ENCODE measurements around the gene MYO9B. TPM values are rescaled to one million over a fixed set of nuclear protein-coding genes. Genes with fewer than 3 reads are reported as not detected.

The MYO9B gene
- total RNA-seq, 3 donors from 2014 or later (not counting 1 experiment from before 2014, with no cell fraction given): 321 to 378 (median 365) TPM

- DNase-seq (no peak), ATAC-seq (no peak)
- H3K4me3 Mint-ChIP-seq: no peak overlapping the region
- peaks cover 13% of the 10 kb centered on the region for H3K4me1 ChIP-seq (ENCODE audit: control insufficient read depth, insufficient read depth, low read length)
- H3K27me3 ChIP-seq (ENCODE audit: control insufficient read depth, insufficient read depth, low read length): no peaks in the 10 kb centered on the region
- no peaks in the 10 kb centered on the region for H3K27me3 Mint-ChIP-seq (ENCODE audit: low read depth in 2 of 2)
- no peak overlapping the region for H3K27ac Mint-ChIP-seq
- H3K4me1 Mint-ChIP-seq: peaks cover 0 to 19% of the 10 kb centered on the region in 2 donors
- no peaks in the 10 kb centered on the region for H3K36me3 ChIP-seq (ENCODE audit: control insufficient read depth, insufficient read depth, low read length)
- no peak for TF ChIP-seq CTCF (IDR thresholded peaks at IDR 0.05)
- no peaks in the 10 kb centered on the region for H3K9me3 Mint-ChIP-seq
- no peak overlapping the region for H3K4me3 ChIP-seq (ENCODE audit: low read length)
- intact Hi-C loops (cut with micrococcal nuclease): no loop called here
- H3K36me3 Mint-ChIP-seq: no peaks in the 10 kb centered on the region
- 89% methylated on average over 24 of the region's 24 CpGs for WGBS (ENCODE audit: insufficient coverage)
- H3K9me3 ChIP-seq (ENCODE audit: control insufficient read depth, insufficient read depth, low read length): no peaks in the 10 kb centered on the region
- H3K27ac ChIP-seq (ENCODE audit: low read length): no peak overlapping the region
Measured at GRCh38 chr19:17240062-17240752, 164.6 kb downstream of the MYO9B start.

DNA sequence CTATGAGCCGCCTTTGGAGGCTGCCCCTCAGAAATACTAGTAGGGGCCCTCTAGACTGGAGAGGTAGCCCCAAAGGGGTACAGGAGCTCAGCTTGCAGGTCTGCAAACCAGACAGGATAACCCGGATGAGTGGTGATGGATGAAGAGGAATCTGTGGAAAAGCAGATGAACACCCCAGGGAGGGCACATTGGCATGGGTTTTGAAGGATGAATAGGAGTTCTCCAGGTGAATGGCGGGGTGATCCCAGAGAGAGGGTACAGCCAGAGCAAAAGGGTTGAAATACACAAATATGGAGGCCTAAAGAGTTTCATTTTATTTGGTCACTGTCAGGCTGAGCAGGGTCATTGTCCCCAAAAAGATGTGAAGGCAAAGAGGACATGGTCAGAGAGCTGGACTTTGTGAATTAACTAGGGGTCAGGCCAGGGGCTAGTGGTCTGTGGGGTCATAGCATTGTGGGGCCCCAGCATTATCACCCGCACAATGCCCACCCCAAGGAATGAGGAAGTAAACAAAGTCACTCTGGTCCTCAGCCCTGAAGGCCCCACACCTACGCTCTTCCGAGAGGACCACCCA, 165.3 kb downstream of the MYO9B start:
- H3K4me1 Mint-ChIP-seq: peaks cover 0 to 12% of the 10 kb centered on the region in 2 donors
- no peak overlapping the region for H3K27ac ChIP-seq (ENCODE audit: low read length)
- intact Hi-C loops (cut with micrococcal nuclease): no loop called here
- H3K27me3 Mint-ChIP-seq (ENCODE audit: low read depth in 2 of 2): no peaks in the 10 kb centered on the region
- 96% methylated on average over 6 of the region's 6 CpGs for WGBS (ENCODE audit: insufficient coverage)
- no peak for ATAC-seq
- H3K27me3 ChIP-seq (ENCODE audit: control insufficient read depth, insufficient read depth, low read length): no peaks in the 10 kb centered on the region
- H3K36me3 ChIP-seq (ENCODE audit: control insufficient read depth, insufficient read depth, low read length): no peaks in the 10 kb centered on the region
- no peaks in the 10 kb centered on the region for H3K36me3 Mint-ChIP-seq
- no peaks in the 10 kb centered on the region for H3K9me3 ChIP-seq (ENCODE audit: control insufficient read depth, insufficient read depth, low read length)
- H3K4me3 ChIP-seq (ENCODE audit: low read length): no peak overlapping the region
- H3K27ac Mint-ChIP-seq: no peak overlapping the region
- H3K4me1 ChIP-seq (ENCODE audit: control insufficient read depth, insufficient read depth, low read length): peaks cover 11% of the 10 kb centered on the region
- no peak for TF ChIP-seq CTCF (IDR thresholded peaks at IDR 0.05)
- no peaks in the 10 kb centered on the region for H3K9me3 Mint-ChIP-seq
- DNase-seq: no peak
- H3K4me3 Mint-ChIP-seq: no peak overlapping the region

DNA sequence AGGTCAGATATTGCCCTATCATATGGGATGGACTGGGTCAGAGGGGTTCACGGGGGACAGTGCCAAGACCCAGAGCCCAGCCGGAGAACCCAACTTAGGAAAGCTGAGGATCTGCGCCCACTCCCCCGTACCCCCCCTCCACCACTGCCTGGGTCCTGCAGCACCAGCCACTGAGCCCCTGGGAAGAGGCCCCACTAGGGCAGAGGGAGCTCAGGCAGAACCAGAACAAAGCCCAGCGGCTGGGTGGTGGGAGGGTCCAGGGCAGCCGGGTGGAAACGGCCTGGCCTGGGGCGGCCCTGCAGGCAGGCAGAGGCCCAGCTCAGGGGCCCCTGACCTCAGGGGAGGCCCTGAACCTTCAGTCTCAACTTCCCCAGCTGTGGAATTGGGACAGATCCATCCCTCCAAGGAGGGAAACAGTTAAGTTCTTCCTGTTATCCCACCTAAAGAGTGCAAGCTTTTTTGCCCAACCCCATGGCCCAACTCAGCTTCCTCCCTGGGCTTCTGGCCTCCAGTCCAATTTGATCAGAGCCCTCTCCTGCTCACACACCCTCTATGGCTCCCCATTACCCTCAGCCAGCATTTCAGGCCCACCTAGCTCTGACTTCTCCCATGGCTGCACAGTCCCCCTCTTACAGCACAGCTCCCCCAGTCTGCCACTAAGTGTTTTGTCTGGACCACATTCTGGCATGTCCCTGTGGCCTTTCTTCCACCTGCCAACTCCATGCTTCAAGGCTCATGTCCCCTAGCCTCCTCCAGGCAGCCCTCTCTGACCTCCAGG, 167.0 kb downstream of the MYO9B start:
- H3K27ac Mint-ChIP-seq: no peak overlapping the region

More for the DNA sequence above, 167.0 kb downstream of the MYO9B start:
- no peaks in the 10 kb centered on the region for H3K9me3 Mint-ChIP-seq
- peaks cover 19% of the 10 kb centered on the region for H3K4me1 ChIP-seq (ENCODE audit: control insufficient read depth, insufficient read depth, low read length)
- no peaks in the 10 kb centered on the region for H3K27me3 ChIP-seq (ENCODE audit: control insufficient read depth, insufficient read depth, low read length)
- no peak overlapping the region for H3K4me3 ChIP-seq (ENCODE audit: low read length)
- DNase-seq: no peak
- H3K4me3 Mint-ChIP-seq: peak overlapping the region; percentile 18
- no peak for ATAC-seq
- intact Hi-C loops (cut with micrococcal nuclease): no loop called here
- no peaks in the 10 kb centered on the region for H3K27me3 Mint-ChIP-seq (ENCODE audit: low read depth in 2 of 2)
- no peaks in the 10 kb centered on the region for H3K9me3 ChIP-seq (ENCODE audit: control insufficient read depth, insufficient read depth, low read length)
- no peak overlapping the region for H3K27ac ChIP-seq (ENCODE audit: low read length)
- no peaks in the 10 kb centered on the region for H3K36me3 Mint-ChIP-seq
- H3K36me3 ChIP-seq (ENCODE audit: control insufficient read depth, insufficient read depth, low read length): no peaks in the 10 kb centered on the region
- no peak for TF ChIP-seq CTCF (IDR thresholded peaks at IDR 0.05)
- 75% methylated on average over 8 of the region's 8 CpGs for WGBS (ENCODE audit: insufficient coverage)
- peaks cover 0 to 21% of the 10 kb centered on the region in 2 donors for H3K4me1 Mint-ChIP-seq
